Measurements from ENCODE around the gene MARS1.

MARS1 gene

GRCh38 chr12:57465030-57465746, 22.7 kb upstream of the MARS1 start:
- no peaks in the 10 kb centered on the region for H3K36me3 ChIP-seq (replicated peaks; ENCODE audit: insufficient read depth, low read length)
- DNase-seq = no peak
- no peaks in the 10 kb centered on the region for H4K20me1 ChIP-seq (ENCODE audit: insufficient read depth, low read length)
- H3K4me1 ChIP-seq (ENCODE audit: low read length) = peaks cover 14% of the 10 kb centered on the region; the same call in 1 of the 2 replicates
- no peak for TF ChIP-seq EZH2 (optimal IDR thresholded peaks at IDR 0.05; ENCODE audit: low read depth, low read length)
- H3K27ac ChIP-seq (ENCODE audit: low read length) = no peak overlapping the region
- H3F3A ChIP-seq (ENCODE audit: insufficient read depth, low read length) = peaks cover 7% of the 10 kb centered on the region
- no peaks in the 10 kb centered on the region for H3K79me2 ChIP-seq (ENCODE audit: low read length)
- no peak overlapping the region for H3K9ac ChIP-seq (ENCODE audit: low read length)
- H3K4me3 ChIP-seq (ENCODE audit: low read length) = no peak overlapping the region
- H3K27me3 ChIP-seq (replicated peaks; ENCODE audit: insufficient read depth, low read length) = peaks cover 53% of the 10 kb centered on the region
- H3K4me2 ChIP-seq (ENCODE audit: low read depth, low read length) = no peak overlapping the region
- no peak overlapping the region for H2AFZ ChIP-seq (ENCODE audit: low read length)
- no peaks in the 10 kb centered on the region for H3K9me3 ChIP-seq (replicated peaks; ENCODE audit: insufficient read depth, low read length)
- no peaks in the 10 kb centered on the region for H3K9me2 ChIP-seq (replicated peaks; ENCODE audit: insufficient read depth, low read length)

DNA sequence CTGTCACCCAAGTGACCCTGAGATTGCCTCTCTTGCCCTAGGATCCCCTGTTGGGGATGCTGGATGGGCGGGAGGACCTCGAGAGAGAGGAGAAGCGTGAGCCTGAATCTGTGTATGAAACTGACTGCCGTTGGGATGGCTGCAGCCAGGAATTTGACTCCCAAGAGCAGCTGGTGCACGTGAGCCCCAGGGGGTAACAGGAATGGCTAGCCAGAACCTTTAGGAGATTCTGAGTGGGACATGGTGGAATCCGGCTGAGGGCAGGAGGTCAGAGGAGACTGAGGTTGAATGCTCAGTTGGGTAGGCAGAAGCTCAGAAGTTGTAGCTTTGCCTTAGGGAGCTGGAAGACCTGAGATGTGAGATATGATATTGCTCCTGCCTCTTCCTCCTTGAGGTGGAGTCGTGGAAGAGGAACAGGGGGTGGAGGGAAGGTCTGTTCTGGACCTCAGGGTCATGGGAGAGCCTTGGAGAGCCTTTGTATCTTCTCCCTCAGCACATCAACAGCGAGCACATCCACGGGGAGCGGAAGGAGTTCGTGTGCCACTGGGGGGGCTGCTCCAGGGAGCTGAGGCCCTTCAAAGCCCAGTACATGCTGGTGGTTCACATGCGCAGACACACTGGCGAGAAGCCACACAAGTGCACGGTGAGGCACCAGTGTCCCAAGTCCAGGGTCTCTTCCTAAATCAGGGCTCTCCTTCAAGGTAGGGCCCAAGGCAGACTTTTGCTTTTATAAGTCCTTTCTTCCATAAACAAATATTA, 21.9 kb upstream of the MARS1 start:
- H3K4me3 ChIP-seq (ENCODE audit: low read length) = no peak overlapping the region
- no peak for DNase-seq
- no peak overlapping the region for H3K4me2 ChIP-seq (ENCODE audit: low read depth, low read length)
- H3K27ac ChIP-seq (ENCODE audit: low read length) = no peak overlapping the region
- H4K20me1 ChIP-seq (ENCODE audit: insufficient read depth, low read length) = no peaks in the 10 kb centered on the region
- no peaks in the 10 kb centered on the region for H3K79me2 ChIP-seq (ENCODE audit: low read length)
- TF ChIP-seq EZH2 (optimal IDR thresholded peaks at IDR 0.05; ENCODE audit: low read depth, low read length) (no peak), EZH2phosphoT487 (IDR thresholded peaks at IDR 0.05; ENCODE audit: low read length) (no peak), CTCF (IDR thresholded peaks at IDR 0.05; ENCODE audit: low read length) (no peak)
- H3K4me1 ChIP-seq (ENCODE audit: low read length) = peaks cover 9% of the 10 kb centered on the region; the same call in 1 of the 2 replicates
- no peaks in the 10 kb centered on the region for H3K9me2 ChIP-seq (replicated peaks; ENCODE audit: insufficient read depth, low read length)
- H3F3A ChIP-seq (ENCODE audit: insufficient read depth, low read length) = peaks cover 4% of the 10 kb centered on the region
- no peak overlapping the region for H2AFZ ChIP-seq (ENCODE audit: low read length)
- no peaks in the 10 kb centered on the region for H3K9me3 ChIP-seq (replicated peaks; ENCODE audit: insufficient read depth, low read length)
- no peaks in the 10 kb centered on the region for H3K36me3 ChIP-seq (replicated peaks; ENCODE audit: insufficient read depth, low read length)
- H3K27me3 ChIP-seq (replicated peaks; ENCODE audit: insufficient read depth, low read length) = peaks cover 46% of the 10 kb centered on the region
- H3K9ac ChIP-seq (ENCODE audit: low read length) = no peak overlapping the region

- no peaks in the 10 kb centered on the region for H3K79me2 ChIP-seq (ENCODE audit: low read length)
- no peaks in the 10 kb centered on the region for H3K9me2 ChIP-seq (replicated peaks; ENCODE audit: insufficient read depth, low read length)
- peaks cover 3% of the 10 kb centered on the region for H3F3A ChIP-seq (ENCODE audit: insufficient read depth, low read length)
- no peak overlapping the region for H3K4me2 ChIP-seq (ENCODE audit: low read depth, low read length)
- no peaks in the 10 kb centered on the region for H4K20me1 ChIP-seq (ENCODE audit: insufficient read depth, low read length)
- H3K4me1 ChIP-seq (ENCODE audit: low read length) = 0 out of 2 replicates have a peak, but pooled peaks cover 5% of the 10 kb centered on the region
- no peak overlapping the region for H3K27ac ChIP-seq (ENCODE audit: low read length)
- H3K9me3 ChIP-seq (replicated peaks; ENCODE audit: insufficient read depth, low read length) = no peaks in the 10 kb centered on the region
- no peak overlapping the region for H3K9ac ChIP-seq (ENCODE audit: low read length)
- DNase-seq = no peak
- no peak overlapping the region for H3K4me3 ChIP-seq (ENCODE audit: low read length)
- no peak overlapping the region for H2AFZ ChIP-seq (ENCODE audit: low read length)
- peaks cover 41% of the 10 kb centered on the region for H3K27me3 ChIP-seq (replicated peaks; ENCODE audit: insufficient read depth, low read length)
- no peak for TF ChIP-seq EZH2 (optimal IDR thresholded peaks at IDR 0.05; ENCODE audit: low read depth, low read length)
- no peak for TF ChIP-seq EZH2phosphoT487 (IDR thresholded peaks at IDR 0.05; ENCODE audit: low read length)
- TF ChIP-seq CTCF (IDR thresholded peaks at IDR 0.05; ENCODE audit: low read length) = no peak
- H3K36me3 ChIP-seq (replicated peaks; ENCODE audit: insufficient read depth, low read length) = no peaks in the 10 kb centered on the region
Observed at GRCh38 chr12:57467212-57467874, 20.5 kb upstream of the MARS1 start.
